ENCODE results near the gene DRAM2. TPM values are rescaled to one million over a fixed set of nuclear protein-coding genes. Genes with fewer than 3 reads are reported as not detected.

DRAM2 gene
- 17.7 to 21.4 TPM (median 20.5 TPM) in 5 replicates for total RNA-seq (2022; extraction: Qiagen RNA extraction)

GRCh38 chr1:111139956-111140679 lies at the start of gene DRAM2, which contains the start of gene CEPT1:
Gene DRAM2 (minus strand): TSS chr1:111140093. CDS start chr1:111131554, 8,539 bp downstream.
Gene CEPT1 (plus strand): TSS chr1:111140223. CDS start chr1:111147715, 7,492 bp downstream.

Other genes starting within 250 kb of the DRAM2 start
- gene LRIF1, start 176.2 kb downstream of the DRAM2 start, total RNA-seq (2022; extraction: Qiagen RNA extraction) = 17.5 to 26.7 TPM (median 18.2 TPM) in 5 replicates
- 10.9 to 15.9 TPM (median 12.9 TPM) in 5 replicates for gene CEPT1, start 130 bp upstream of the DRAM2 start, total RNA-seq (2022; extraction: Qiagen RNA extraction)
- gene DENND2D, start 60.6 kb upstream of the DRAM2 start, total RNA-seq (2022; extraction: Qiagen RNA extraction) = 1.0 to 1.5 TPM (median 1.2 TPM) in 5 replicates
- gene CHI3L2, start 87.6 kb upstream of the DRAM2 start, total RNA-seq (2022; extraction: Qiagen RNA extraction) = 0.20 to 0.51 TPM (median 0.36 TPM) in 5 replicates
- not detected in 5 replicates for gene CHIA, start 150.8 kb upstream of the DRAM2 start, total RNA-seq (2022; extraction: Qiagen RNA extraction)